Hindlimb muscle (tissue), 1 donor: Measurements from ENCODE around the gene ZNF30. TPM values are rescaled to one million over a fixed set of nuclear protein-coding genes. Genes with fewer than 3 reads are reported as not detected.
"Not testable (repeated sequence)": the region's sequence is repeated elsewhere in the genome, so short reads cannot be mapped to it uniquely, and the experiment has no call there.

Experiments
- DNase-seq: peaks from one replicate; pipeline ENCODE4 v3.0.0-alpha.2; 2013
- polyA plus RNA-seq: library from polyadenylated mRNA; unstranded; fragments of 120-200 nt; gene quantifications from one replicate; pipeline ENCODE4 v1.2.1, GENCODE V29; 2013; ENCODE audit not compliant: insufficient read length

Gene ZNF30
- polyA plus RNA-seq = 3.9 TPM

DNA sequence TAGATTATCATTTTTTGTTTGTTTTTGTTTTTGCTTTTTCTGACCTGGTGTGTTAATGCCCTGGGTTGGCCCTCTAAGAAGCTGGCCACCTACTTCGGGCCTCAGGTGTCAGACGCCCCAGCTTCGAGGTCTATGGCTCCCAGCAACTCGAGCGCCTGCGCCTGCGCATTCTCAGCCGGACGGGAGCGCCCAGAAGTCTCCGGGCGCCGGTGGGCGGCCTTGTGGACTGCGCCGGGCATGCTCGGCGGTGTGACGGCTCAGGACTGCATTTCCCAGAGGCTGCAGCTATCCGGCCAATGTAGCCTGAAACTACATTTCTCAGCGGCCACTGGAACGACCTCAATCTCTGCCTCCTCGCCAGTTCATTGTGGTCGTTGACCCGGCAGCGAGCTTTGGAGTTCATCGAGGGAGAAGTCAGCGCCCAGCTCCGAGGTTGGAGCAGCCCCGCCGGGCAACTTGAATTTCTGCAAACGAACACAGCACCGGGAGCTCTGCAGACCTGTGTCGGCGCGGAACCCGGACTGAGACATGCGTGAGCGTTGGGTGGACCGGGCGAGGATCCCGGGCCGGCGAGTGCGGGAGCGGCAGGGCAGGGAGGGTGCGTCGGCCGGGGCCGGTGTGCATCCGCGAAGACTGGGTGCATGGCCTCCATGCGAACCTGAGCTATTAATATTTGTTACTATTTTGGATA, at the start of gene ZNF30:
TSS of gene ZNF30 (plus strand) at position 219 of the 691 bp plus-strand sequence. CDS start 3,045 bp downstream, outside the sequence.
- DNase-seq = peak; percentile 91

GRCh38 chr19:34879563-34879962, 47.1 kb upstream of the ZNF30 start:
- no peak for DNase-seq

DNA sequence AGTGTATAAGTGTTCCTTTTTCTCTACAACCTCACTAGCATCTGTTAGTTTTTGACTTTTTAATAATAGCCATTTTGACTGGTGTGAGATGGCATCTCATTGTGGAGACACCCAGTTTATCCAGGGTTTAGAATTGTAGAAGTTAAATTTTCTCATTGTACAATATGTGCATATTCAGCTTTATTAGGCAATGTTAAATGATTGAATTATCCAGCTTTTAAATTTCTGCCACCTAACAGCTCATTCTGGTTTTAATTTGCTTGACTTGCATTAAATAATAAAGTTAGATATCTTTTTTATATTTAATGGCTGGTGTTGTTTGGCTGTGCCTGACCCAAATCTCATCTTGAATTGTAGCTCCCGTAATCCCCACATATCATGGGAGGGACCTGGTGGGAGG, 46.7 kb upstream of the ZNF30 start:
- DNase-seq = no peak

DNA sequence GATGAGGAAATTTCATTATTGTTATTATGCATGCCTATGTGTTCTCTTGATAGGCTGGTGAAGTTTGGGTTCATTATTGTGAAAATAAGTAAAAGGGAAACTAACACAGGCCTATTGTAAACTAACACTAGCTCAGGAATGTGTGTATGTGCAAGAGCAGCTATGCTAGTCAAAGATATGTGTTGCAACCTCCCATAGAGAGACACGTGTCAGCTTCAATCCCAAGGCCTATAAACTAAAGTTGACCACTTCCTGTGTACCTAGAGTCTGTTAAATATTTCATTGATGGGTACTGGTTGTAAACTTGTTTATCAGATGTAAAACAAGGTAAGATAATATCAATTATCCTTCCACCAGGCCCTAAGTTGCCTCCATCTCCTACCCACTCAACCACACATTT, 44.7 kb upstream of the ZNF30 start:
- DNase-seq = no peak

- no peak for DNase-seq
Observed at GRCh38 chr19:34888091-34888490, 38.6 kb upstream of the ZNF30 start.

DNA sequence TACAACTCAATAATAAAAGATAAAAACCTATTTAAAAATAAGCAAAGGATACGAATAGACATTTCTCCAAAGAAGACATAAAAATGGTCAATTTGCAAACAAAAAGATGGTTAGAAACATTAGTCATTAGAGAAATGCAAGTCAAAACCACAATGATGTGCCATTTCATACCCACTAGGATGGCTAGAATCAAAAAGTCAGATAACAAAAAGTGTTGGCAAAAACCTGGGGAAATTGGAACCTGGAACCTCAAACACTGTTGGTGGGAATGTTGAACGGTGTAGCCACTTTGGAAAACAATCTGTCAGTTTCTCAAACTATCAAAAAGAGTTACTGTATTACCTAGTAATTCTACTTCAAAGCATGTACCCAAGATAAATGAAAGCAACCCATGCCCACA, 26.5 kb upstream of the ZNF30 start:
- DNase-seq = no peak

DNA sequence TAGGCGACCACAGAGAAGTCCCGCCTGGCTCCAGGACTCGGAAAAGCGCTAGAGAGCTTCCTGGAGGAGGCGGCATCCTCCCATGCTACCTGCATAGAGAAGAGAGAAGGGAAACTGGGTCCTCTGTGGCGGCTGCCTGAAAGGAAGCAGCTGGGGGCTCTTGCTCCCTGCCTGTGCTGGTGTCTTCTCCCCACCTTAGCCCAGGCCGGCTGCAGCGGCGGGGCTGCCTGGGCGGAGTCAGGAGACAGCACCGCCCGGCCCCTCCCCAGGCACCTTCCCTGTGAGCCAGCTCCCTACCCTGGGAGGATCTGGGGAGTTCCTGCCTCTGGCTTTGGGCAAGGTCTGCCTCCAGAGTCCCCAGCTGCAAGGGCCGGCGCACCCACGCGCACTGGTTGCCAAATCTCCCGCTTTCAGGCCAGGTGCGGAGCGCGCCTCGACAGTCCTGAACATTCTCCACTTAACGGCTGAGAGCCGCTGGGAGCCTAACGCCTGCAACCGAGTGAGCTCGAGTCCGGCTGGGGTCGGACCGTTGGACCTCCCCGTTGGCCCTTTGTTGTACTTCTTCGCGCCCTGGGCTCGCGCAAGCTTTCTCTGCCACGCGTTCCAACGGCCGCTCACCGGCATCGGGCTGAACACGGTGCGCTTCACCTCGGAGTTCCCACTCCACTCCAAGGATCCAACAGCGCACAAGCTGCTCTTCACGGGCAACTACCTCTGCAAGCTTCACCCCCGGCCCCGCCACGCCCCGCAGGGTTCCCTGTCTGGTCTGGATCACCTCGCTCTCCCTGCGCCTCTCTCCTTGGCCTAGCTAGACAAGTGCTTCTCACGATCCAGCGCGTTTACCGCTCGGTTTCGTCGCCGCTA, 21.8 kb upstream of the ZNF30 start:
- DNase-seq = no peak

GRCh38 chr19:34910770-34911169, 15.9 kb upstream of the ZNF30 start:
- DNase-seq = no peak

- not testable (repeated sequence) for DNase-seq
Observed at GRCh38 chr19:34917144-34917543, 9.6 kb upstream of the ZNF30 start.

DNA sequence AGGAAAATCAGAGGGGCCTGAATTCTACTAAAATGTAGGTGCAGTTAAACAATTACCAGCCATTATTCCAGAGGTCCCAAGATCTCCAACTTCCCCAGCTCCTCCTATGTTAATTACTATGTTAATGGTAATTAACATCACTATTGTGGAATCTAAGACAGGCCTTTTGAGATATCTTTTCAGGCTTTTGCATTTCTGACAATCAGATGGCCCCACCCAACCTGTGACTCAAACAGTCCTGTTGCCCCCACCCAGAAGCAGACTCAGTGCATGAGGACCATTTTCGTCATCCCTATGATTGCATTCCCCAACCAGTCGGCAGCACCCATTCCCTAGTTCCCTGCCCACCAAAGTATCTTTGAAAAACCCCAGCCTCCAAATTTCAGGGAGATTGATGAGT, 8.5 kb upstream of the ZNF30 start:
- DNase-seq = no peak

- DNase-seq = not testable (repeated sequence)
Observed at GRCh38 chr19:34920090-34920786, 6.5 kb upstream of the ZNF30 start.

DNA sequence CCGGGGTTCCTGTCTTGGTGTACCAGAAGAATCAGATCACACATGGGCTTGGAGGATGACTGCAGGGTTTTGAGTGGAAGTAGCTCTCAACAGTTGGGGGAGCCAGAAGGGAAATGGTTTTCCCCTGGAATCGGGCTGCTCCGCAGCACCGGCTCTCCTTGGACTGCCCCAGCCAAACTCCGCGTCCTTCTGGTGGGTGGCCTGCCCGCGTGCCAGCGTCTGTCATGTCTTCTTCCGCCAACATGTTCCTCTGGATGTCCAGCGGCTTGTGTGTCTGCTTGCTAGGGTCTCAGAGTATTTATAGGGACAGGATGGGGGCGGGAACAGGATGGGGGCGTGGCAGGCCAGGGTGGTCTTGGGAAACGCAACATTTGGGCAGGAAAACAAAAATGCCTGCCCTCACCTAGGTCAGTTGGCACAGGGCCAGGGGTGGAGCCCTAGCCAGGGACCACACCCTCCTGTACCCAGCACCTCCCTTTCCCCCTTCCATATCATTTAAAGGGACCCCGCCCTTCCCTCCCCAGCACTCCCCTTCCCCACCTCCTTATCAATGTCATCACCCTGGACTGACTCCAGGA, 1.3 kb upstream of the ZNF30 start:
- no peak for DNase-seq

DNA sequence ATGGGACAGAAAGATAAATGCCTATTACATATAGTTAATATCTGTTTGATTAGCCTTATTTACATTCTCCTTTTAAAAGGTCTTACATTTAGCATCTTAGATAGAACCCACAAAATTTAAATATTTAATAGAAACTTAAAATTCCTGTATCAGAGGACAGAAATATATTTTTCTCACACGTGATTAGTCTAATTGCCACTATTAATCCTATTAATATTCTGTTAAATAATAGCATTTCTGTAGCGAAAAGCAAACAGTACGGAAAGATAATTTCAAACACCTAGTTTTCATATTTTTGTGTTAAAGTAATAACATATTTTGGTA, 380 bp upstream of the ZNF30 start:
- DNase-seq = no peak

- no peak for DNase-seq
Observed at GRCh38 chr19:34932494-34932893, 5.8 kb downstream of the ZNF30 start.

- DNase-seq = no peak
Observed at GRCh38 chr19:34936184-34936583, 9.5 kb downstream of the ZNF30 start.

GRCh38 chr19:34938886-34939285, 12.2 kb downstream of the ZNF30 start:
- no peak for DNase-seq

DNA sequence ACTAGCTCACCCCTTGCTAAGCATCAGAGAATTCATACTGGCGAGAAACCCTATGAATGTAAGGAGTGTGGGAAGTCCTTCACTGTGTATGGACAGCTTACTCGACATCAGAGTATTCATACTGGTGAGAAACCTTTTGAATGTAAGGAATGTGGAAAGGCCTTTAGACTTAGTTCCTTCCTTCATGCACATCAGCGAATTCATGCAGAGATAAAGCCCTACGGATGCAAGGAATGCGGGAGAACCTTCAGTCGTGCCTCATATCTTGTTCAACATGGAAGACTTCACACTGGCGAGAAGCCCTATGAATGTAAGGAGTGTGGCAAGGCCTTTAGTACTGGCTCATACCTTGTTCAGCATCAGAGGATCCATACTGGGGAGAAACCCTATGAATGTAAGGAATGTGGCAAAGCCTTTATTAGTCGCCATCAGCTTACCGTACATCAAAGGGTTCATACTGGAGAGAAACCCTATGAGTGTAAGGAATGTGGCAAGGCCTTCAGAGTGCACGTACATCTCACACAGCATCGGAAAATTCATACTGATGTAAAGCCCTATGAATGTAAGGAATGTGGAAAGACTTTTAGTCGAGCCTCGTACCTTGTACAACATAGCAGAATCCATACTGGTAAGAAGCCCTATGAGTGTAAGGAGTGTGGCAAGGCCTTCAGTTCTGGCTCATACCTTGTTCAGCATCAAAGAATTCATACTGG, 17.3 kb downstream of the ZNF30 start:
- no peak for DNase-seq

- DNase-seq = no peak
Observed at GRCh38 chr19:34953092-34953491, 26.4 kb downstream of the ZNF30 start.

GRCh38 chr19:34957830-34958751, 31.4 kb downstream of the ZNF30 start:
- DNase-seq = no peak

- DNase-seq = no peak
Observed at GRCh38 chr19:34959021-34959420, 32.3 kb downstream of the ZNF30 start.

DNA sequence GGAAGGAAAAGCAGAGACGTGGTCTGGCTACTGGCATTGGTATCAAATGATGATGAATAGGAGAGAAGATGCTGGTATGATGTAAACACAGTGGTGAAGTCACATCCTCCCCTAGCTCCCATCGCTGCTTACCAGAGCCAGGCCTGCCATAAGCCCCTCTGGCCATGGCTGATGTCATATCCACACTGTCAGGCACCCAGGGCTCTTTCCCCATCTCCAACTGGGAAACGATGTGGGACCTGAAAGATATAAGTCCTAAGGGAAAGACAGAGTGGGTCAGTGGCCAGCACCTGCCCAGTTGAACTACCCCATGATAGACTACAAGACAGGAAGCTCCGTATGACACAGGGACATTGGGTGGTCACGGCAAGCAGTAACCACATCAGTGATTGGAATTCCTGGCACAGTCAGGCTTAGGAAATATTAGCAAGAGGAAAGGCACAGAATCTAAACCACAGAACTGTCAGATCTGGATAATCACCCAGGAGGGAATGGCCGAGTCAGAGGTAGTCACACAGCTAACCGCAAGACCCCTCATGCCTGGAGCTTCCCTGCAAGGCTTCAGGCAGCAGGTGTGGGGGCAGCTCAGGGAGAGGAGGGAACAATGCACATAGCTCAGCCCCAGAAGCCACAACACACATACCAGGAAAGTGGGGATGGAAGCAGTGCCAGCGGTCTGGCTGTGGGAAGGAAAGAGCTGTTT, 33.6 kb downstream of the ZNF30 start:
- no peak for DNase-seq
